Uterus (tissue), 2 donors: ENCODE measurements around the gene CNNM2.
"Not testable (repeated sequence)": the region's sequence is repeated elsewhere in the genome, so short reads cannot be mapped to it uniquely, and the experiment has no call there.

Experiments
- CTCF ChIP-seq, 4 experiments: fragments of 200-600 bp in 2 of 4; fragments of 450-650 bp in 2 of 4; sonication (generic) in 2 of 4; IDR thresholded peaks; one replicate each; pipeline ENCODE4 v1.5.1; 2016 to 2019; ENCODE audit warnings: antibody characterized with exemption in 4 of 4, mild to moderate bottlenecking in 2 of 4, moderate library complexity in 1 of 4
- POLR2A ChIP-seq, 2 donors: fragments of 450-650 bp; IDR thresholded peaks; one replicate each; pipeline ENCODE4 v1.6.1; 2016; ENCODE audit warnings: antibody characterized with exemption in 2 of 2, mild to moderate bottlenecking in 1 of 2, moderate library complexity in 1 of 2

- not testable (repeated sequence) for TF ChIP-seq CTCF, POLR2A (IDR thresholded peaks at IDR 0.05)
These were observed 82.0 kb downstream of the CNNM2 start for GRCh38 chr10:103000050-103000449.
